Measurements from ENCODE around the gene DEPDC4.
"Not testable (repeated sequence)": the region's sequence is repeated elsewhere in the genome, so short reads cannot be mapped to it uniquely, and the experiment has no call there.

Gene DEPDC4

DNA sequence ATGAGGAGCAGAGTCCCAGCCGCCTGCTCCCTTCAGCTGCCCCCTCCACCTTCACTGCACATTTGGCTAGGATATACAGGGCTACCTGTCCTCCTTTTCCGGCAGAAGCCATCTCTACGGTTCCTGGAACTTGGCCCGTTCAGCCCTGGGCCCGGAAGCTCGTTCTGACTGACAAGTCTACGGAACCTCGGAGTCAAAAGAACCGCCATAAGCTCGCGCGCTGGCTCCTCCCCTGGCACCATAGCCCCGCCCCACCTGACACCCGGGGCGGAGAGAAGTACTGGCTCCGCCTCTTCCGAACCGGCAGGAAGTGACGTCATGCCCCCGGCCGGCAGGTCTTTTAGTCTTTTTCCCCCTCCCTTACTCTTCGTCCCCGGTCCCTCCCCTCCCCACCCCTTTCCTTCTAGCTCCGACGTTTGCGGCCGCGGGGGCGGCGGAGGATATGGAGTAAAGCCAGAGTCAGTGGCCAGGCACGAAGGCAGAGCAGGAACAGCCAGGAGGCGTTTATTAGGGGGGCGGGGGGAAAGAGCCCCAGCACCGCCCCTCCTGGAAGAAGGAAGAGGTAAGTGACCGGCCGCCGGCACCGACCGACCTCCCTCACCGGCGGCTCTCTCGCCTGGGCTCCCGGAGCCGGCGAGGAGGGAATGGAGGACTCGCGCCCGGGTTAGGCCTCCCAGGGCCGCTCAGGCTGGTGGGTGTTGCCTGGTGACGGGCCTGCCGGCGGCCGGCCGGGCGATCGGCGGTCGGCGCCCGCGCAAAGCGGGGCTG lies at the start of gene DEPDC4, which contains the start of gene SCYL2:
Gene DEPDC4, minus strand, starts transcription at position 245 of the 768 bp plus-strand sequence. Its CDS starts 3 bp downstream, at position 242.
Gene SCYL2, plus strand, starts transcription at position 343 of the 768 bp plus-strand sequence. CDS start 15,794 bp downstream, outside the sequence.
- peak; percentile 97 for DNase-seq (ENCODE audit: low spot score)

DNA sequence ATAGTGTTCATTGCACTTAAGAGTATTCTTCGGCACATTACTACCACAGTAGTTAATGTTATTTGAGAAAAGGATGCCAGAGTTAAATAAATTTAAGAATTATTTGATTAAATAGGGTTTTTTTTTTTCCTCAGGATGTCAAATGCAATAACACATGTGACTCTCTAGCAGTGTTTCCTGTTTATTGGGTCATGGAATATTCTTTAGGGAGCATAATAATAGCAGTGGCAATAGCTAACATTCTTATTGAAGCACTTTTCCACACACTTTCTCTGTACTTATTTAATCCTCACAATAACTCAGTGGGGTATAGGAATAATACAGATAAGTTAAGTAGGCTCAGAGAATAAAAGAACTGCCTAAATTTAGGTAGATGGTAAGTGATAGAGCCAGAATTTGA lies 44.4 kb upstream of the DEPDC4 start:
- no peak for DNase-seq (ENCODE audit: low spot score)

DNA sequence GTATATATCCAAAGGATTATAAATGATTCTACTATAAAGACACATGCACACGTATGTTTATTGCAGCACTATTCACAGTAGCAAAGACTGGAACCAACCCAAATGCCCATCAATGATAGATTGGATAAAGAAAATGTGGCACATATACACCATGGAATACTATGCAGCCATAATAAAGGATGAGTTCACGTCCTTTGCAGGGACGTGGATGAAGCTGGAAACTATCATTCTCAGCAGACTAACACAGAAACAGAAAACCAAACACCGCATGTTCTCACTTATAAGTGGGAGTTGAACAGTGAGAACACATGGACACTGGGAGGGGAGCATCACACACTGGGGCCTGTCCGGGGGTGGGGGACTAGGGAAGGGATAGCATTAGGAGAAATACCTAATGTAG lies 41.3 kb upstream of the DEPDC4 start:
- DNase-seq (ENCODE audit: low spot score): not testable (repeated sequence)

DNA sequence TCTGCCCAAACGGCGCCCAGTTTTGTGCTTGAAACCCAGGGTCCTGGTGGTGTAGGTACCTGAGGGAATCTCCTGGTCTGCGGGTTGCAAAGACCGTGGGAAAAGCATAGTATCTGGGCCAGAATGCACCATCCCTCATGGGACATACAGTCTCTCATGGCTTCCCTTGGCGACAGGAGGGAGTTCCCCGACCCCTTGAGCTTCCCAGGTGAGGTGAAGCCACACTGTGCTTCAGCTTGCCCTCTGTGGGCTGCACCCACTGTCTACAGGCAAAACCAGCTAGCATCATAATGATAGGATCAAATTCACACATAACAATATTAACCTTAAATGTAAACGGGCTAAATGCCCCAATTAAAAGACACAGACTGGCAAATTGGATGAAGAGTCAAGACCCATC lies 37.5 kb upstream of the DEPDC4 start:
- DNase-seq (ENCODE audit: low spot score): not testable (repeated sequence)

DNA sequence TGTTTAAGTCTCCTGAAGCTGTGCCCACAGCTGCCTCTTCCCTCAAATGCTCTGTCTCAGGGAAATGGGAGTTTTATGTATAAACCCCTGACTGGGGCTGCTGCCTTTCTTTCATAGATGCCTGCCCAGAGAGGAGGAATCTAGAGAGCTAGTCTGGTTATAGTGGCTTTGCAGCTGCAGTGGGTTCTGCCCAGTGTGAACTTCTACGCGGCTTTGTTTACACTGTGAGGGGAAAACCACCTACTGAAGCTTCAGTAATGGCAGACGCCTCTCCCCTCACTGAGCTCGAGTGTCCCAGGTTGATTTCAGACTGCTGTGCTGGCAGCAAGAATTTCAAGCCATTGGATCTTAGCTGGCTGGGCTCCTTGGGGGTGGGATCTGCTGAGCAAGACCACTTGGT lies 37.0 kb upstream of the DEPDC4 start:
- no peak for DNase-seq (ENCODE audit: low spot score)

DNA sequence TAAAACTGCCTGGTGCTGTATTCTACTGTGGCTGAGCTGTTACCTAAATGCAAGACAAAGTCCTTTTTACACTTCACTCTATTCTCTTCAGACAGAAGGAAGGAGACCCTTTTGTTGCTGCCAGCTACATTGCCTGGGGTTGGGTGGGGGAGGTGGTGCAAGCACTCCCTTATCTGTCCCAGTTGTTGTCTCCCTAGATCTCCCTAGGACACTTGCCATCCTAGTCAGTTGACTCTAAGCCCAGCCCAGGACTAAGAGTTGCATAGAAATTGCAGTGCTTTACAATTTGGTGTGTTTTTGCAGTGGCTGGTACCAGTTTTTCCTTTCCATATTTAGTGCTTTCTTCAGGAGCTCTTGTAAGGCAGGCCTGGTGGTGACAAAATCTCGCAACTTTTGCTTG lies 35.2 kb upstream of the DEPDC4 start:
- no peak for DNase-seq (ENCODE audit: low spot score)

DNA sequence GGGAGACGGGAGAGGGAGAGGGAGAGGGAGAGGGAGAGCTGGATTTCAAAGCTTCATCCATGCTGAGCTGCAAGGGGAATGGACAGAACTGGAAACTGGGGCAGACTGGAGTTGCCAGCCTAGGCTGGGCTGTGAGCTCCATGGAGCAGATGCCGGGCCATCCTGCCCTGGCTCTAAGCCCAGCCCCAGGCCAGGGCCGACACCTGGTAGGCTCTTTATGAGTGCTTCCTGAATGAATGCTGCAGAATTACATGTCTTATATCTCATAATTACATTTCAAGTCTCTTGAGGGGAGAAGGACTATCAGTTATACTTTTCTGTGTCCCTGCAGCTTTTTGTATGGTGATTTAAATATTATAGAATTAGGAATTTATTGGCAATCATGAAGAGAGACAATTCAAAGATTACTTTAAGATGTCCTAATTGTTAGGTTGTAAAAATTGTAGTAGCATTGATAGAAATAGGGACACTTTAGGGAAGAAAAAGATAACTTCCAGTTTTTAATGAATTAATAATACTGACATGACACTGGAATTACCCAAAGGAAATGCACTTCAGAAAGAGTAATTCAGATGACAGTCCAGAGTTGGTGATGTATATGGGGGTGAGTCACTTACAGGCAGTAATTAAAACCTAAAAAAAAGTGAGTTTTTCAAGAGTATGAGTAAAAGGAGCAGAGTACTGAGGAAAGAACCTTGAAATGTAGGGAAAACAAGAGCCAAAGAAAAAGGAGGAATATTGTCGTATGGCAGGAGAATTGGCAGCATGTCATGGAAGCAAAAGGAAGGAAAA lies 29.1 kb upstream of the DEPDC4 start:
- DNase-seq (ENCODE audit: low spot score): no peak

DNA sequence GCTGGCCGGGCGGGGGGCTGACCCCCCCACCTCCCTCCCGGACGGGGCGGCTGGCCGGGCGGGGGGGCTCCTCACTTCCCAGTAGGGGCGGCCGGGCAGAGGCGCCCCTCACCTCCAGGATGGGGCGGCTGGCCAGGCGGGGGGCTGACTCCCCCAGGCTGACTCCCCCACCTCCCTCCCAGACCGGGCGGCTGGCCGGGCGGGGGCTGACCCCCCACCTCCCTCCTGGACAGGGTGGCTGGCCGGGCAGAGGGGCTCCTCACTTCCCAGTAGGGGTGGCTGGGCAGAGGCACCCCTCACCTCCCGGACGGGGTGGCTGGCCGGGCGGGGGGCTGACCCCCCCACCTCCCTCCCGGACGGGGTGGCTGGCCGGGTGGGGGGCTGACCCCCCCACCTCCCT lies 27.5 kb upstream of the DEPDC4 start:
- DNase-seq (ENCODE audit: low spot score): not testable (repeated sequence)

DNA sequence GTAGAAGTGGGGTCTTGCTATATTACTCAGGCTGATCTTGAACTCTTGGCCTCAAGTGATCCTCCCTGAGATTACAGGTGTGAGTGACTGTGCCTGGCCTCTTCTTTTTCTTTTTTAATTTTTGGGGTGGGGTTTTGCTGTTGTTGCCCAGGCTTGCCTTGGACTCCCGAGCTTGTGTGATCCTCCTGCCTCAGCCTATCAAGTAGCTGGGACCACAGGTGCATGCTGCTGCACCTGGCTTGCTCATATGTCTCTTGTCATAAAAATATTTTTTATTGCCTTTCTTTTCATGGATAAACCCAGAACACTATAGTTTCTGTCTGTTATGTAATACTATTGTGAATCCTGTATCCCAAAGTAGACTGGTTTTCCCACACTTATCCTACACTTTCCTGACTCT lies 26.1 kb upstream of the DEPDC4 start:
- DNase-seq (ENCODE audit: low spot score): no peak

DNA sequence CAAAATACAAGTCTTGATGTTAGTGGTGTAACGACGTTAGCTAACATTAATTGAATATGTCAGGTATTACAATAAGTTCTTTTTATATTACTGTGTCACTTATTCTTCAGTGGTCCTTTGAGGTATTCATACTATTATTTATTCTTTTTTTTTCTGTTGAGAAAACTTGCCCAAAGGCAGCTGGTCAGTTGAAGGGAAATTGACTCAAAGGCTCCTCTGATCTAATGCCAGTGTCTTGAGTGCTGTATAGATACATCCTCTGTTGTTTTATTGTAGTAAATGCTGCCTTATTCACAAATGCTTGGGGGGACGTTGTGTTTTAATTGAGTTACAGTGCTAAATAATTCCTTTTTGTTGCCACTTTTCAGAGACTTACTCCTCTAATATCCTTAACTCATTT lies 23.1 kb upstream of the DEPDC4 start:
- DNase-seq (ENCODE audit: low spot score): no peak

DNA sequence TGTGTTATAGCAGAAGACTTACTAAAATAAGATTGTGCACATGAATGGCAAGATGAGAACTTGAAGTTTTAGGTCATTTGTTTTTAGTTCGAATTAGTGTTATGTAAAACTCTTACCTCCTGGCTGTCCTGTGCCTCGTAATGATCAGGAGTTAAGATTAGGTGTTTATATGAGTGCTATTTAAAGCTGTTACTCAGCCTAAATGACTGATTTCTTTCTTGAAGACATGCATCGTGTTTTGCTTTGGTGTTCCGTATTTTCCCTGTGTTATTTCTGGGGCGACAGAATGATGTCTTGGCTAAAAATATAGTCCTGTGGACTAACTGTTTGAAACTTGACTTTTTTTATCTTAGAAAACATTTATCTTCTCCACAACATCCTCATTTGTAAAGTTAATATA lies 22.2 kb upstream of the DEPDC4 start:
- no peak for DNase-seq (ENCODE audit: low spot score)

DNA sequence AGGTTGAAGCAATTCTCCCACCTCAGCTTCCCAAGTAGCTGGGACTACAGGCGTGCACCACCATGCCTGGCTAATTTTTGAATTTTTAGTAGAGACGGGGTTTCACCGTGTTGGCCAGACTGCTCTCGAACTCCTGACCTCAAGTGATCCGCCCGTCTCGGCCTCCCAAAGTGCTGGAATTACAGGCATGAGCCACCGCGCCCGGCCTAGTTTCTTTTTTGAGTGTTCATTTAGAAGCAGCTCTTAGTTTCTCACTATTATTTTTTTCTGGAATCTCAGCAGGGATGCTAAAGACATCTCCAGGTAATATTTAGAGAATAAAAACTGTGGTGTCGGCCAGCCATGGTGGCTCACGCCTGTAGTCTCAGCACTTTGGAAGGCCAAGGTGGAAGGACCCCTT lies 17.7 kb upstream of the DEPDC4 start:
- not testable (repeated sequence) for DNase-seq (ENCODE audit: low spot score)

DNA sequence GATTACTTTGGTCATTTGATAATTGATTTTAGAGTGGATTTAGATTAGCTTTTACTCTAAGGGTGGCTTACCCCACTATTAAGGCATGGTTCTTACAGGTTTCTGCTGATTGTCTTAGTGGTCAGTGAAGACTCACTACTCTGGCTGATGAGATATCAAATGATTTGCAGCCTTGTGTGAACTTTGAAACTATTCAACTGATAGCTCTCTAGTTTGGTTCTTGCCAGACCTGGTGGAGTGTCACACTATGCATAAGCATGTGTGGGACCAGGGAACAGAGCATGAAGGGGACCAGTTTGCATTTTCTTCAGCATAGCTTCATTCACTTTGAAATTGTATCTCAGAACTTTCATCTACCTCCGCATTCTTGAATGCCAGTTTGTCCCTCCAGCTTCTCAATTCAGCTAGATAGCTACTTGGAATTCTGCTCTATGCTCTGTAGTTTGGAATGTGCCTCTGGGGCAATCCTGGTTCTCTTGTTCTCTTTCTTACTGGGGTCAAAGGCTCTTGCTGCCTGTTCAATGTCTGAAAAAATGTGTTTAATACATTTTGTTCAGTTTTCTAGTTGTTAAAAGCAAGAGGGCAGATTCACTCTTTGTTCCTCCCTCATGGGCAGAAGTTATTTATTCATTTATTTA lies 12.8 kb upstream of the DEPDC4 start:
- DNase-seq (ENCODE audit: low spot score): no peak

DNA sequence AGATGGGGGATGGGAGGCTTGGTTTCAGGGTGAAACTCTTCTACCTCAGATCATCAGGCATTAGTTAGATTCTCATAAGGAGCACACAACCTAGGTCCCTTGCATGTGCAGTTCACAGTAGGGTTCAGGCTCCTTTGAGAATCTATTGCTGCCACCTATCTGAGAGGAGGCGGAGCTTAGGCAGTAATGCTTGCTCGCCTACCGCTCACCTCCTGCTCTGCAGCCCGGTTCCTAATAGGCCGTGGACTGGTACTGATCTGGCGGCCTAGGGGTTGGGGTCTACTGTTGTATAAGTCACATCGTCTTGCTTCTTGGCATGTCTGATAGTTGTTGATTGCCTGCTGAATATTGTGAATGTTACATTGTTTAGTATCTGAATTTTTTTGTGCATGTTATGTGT lies 12.3 kb upstream of the DEPDC4 start:
- no peak for DNase-seq (ENCODE audit: low spot score)

DNA sequence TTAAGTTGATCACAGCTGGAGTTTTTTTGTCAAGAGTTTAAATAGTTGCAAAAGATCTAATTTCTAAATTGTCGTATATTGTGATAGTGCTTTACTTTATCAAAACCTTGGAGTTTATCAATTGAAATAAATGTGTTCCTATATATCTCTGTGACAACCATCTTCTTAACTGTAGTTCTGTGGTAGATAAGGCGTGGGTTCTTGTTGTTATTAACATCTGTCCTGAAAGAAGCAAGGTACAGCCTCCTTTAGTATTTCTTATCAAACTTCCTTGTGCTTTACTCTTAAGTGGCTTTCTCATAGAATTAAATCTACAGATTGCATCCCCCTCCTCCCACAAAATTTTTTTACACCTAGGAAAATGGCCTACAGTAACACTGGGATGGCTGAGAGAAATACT lies 7.4 kb upstream of the DEPDC4 start:
- no peak for DNase-seq (ENCODE audit: low spot score)

DNA sequence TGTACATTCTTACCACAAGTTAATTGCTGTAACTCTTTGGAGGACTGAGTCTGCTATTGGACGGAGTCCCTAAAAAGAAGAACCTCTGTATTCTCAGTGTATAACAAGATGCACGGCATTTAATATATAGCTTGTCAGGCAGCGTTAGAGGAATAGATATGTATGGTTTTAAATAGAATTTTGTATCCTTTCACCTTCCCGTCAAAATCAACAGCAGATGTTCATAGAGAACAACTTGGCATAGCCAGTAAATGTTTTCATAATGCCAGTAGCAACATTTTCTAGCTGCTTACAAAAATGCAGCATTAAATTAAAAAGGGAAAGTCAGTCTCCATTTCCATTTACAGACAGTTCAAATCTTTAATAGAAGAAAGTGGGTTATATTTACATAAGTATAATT lies 6.9 kb upstream of the DEPDC4 start:
- no peak for DNase-seq (ENCODE audit: low spot score)

DNA sequence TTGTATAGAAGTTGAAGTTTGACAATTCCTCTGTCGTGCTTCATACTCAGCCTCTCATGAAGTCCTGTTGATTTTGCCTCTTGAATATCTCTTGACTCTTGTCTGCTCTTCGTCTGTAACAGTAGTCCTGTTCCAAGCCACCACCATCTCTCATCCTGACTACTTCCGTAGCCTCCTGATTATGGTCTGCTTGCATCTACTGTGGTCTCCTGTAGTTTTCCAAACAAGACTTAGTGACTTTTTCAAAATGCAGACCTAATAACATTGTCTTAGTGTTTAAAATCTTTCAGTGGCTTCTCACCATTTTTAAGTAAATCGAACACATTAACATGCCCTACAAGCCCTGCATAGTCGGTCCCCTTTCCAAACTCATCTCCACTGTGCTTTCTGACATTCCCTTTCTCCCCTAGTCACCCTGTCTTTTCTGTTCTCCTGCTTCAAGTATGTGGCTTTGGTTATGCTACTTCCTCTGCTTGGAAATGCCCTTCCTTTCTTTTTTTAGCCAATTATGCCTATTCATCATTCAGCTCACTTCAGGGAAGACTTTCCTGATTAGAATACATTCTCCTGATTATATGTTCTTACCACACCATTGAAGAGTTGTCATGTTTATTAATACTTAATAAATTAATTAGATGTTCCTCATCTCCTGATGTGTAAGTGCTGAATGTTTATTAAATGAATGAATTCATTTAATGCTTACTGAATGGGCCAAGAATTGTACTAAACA lies 2.1 kb upstream of the DEPDC4 start:
- DNase-seq (ENCODE audit: low spot score): no peak

DNA sequence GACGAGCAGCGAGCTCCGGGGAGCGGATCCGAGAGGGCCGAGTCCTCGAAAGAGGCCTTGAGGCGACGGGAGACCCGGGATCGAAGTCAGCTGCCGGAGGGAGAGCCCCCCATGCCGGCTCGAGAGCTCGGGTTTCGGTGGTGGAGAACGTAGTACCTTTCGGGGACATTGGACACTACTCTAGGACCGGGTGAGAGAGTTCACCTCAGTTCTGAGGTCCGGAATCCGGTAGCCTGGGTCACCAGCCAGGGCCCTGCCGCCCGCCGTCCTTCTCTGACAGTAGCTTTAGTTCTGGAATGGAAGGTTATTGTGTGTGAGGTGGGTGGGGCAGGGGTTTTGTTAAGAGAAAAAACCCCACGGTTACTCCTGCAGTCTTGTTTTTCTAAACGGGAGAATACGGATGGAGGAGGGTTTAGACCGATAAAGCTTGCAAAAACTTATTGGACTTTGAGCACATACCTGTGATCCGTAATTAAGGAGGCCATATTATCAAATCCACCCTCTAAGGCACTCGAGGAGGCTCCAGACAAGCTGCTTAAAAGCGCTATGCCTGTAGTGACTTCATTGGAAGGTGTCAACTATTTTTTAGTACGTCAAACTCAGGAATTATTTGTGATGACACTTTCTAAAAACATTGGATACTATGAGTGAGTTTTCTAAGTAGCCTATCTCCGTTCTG lies 863 bp upstream of the DEPDC4 start:
- DNase-seq (ENCODE audit: low spot score): no peak

DNA sequence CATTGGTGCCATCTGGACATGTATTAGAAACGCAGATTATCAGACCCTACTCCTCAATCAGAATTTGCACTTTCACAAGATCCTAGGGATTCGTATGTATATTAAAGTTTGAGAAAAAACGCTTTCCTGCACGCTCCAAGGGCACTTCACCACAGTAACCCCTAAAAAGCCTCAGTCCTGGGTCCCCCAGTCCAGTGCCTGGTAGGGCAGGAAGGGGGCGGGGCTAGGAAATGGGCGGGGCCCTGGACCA lies 369 bp downstream of the DEPDC4 start:
- no peak for DNase-seq (ENCODE audit: low spot score)

DNA sequence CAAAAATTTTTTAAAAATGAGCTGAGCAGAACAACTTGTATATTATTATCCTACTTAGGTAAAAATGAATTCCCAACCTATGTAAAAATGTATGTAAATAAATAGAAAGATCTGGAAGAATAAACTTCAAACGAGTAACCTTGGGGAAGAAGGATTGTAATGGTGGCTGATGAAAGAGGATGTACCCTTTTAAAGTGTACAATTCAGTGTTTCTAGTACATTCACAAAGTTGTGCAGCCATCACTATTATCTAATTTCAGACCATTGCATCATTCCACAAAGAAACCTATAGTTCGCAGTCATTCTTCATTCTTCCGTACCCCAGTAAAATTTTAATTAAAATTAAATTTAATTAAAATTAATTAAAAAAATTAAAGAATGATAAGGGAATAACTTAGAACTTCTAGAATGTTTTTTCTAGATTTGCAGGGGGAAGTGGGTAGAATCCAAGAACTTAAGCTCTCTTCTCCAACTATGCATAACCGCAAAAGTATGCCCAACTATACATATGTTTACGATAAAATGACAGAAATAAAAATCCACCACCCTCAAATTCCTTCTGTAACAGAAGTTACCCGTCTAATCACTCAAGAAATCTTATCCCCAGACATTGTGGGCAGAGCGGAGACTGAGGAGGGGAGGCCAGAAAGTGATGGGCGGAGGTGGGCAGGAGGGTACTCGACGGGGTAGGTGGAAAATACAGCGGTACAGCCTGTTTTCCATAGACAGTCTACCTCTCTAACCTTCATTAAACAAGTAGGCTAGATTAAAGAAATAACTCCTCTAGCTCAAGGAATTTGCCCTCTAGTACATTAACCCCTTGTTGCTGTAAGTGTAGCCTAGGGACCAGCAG lies 921 bp downstream of the DEPDC4 start:
- no peak for DNase-seq (ENCODE audit: low spot score)

DNA sequence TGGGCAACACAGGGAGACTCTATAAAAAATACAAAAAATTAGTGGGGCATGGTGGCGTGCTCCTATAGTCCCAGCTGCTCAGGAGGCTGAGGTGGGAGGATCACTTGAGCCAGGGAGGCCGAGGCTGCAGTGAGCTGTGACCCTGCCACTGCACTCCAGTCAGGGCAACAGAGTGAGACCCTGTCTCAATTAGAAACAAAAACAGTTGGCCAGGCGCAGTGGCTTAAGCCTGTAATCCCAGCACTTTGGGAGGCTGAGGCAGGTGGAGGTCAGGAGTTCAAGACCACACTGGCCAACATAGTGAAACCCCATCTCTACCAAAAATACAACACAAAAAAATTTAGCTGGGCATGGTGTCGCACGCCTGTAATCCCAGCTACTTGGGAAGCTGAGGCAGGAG lies 1.8 kb downstream of the DEPDC4 start:
- not testable (repeated sequence) for DNase-seq (ENCODE audit: low spot score)
